CD4-positive, alpha-beta memory T cell (primary cell): ENCODE results near the gene RRAS2. TPM values are rescaled to one million over a fixed set of nuclear protein-coding genes. Genes with fewer than 3 reads are reported as not detected.

Source experiments
- CTCF ChIA-PET: fragments of 350-600 bp; sonication (Branson Sonifier 250); formaldehyde crosslinking; loops from one replicate; lab custom pipeline; 2021; ENCODE audit warnings: inconsistent platforms; ENCODE audit not compliant: partially characterized antibody; lab: Charles Lee
- POLR2A ChIA-PET: fragments of 350-600 bp; sonication (Branson Sonifier 250); formaldehyde crosslinking; loops from one replicate; lab custom pipeline; 2021; ENCODE audit not compliant: partially characterized antibody; lab: Charles Lee
- DNase-seq, 5 donors: peaks; one replicate each; pipeline versions ENCODE4 v3.0.0 to v3.0.0-alpha.2; 2020 to 2022; ENCODE audit warnings: mixed read lengths in 1 of 5
- H3K27ac ChIP-seq: one replicate; pipeline ENCODE4 v1.7.0; 2013; ENCODE audit warnings: low read depth, low read length
- H3K27me3 ChIP-seq: 2 replicates; pipeline ENCODE4 v1.7.0; 2013; ENCODE audit warnings: mild to moderate bottlenecking, low read length, moderate library complexity; ENCODE audit not compliant: insufficient read depth
- H3K36me3 ChIP-seq: 2 replicates; pipeline ENCODE4 v1.7.0; 2013; ENCODE audit warnings: mild to moderate bottlenecking, low read length, moderate library complexity; ENCODE audit not compliant: insufficient read depth
- H3K4me1 ChIP-seq: 2 replicates; pipeline ENCODE4 v1.7.0; 2013; ENCODE audit warnings: mild to moderate bottlenecking, low read length, moderate library complexity; ENCODE audit not compliant: insufficient read depth
- H3K4me3 ChIP-seq, 2 donors: one replicate each; pipeline ENCODE4 v1.7.0; 2013; ENCODE audit warnings: low read length in 2 of 2, mild to moderate bottlenecking in 1 of 2
- H3K9me3 ChIP-seq, 2 donors: one replicate each; pipeline ENCODE4 v1.7.0; 2013; ENCODE audit warnings: low read length in 2 of 2, control low read depth in 1 of 2; ENCODE audit not compliant: control insufficient read depth in 1 of 2
- H3K27ac Mint-ChIP-seq, 7 donors: one replicate each; pipeline ENCODE4 v1.8.0; 2020 to 2021; ENCODE audit warnings: mixed read lengths in 7 of 7, mild to moderate bottlenecking in 6 of 7, inconsistent platforms in 3 of 7, moderate library complexity in 3 of 7
- H3K27me3 Mint-ChIP-seq, 2 donors: one replicate each; pipeline ENCODE4 v1.8.0; 2020 to 2021; ENCODE audit warnings: mixed read lengths in 2 of 2
- H3K36me3 Mint-ChIP-seq, 2 donors: one replicate each; pipeline ENCODE4 v1.8.0; 2020 to 2021; ENCODE audit warnings: mixed read lengths in 2 of 2, inconsistent platforms in 1 of 2, mild to moderate bottlenecking in 1 of 2
- H3K4me1 Mint-ChIP-seq, 4 donors: one replicate each; pipeline ENCODE4 v1.8.0; 2020 to 2021; ENCODE audit warnings: mixed read lengths in 4 of 4, mild to moderate bottlenecking in 1 of 4
- H3K4me3 Mint-ChIP-seq, 8 donors: one replicate each; pipeline ENCODE4 v1.8.0; 2020 to 2021; ENCODE audit warnings: mixed read lengths in 8 of 8, mild to moderate bottlenecking in 7 of 8, moderate library complexity in 6 of 8, inconsistent platforms in 3 of 8
- H3K9me3 Mint-ChIP-seq, 8 donors: one replicate each; pipeline ENCODE4 v1.8.0; 2020 to 2021; ENCODE audit warnings: mixed read lengths in 8 of 8, mild to moderate bottlenecking in 5 of 8, inconsistent platforms in 3 of 8, moderate library complexity in 1 of 8
- intact Hi-C: fragments of 100-400 bp; cut with micrococcal nuclease; formaldehyde crosslinking; loops from one replicate; pipeline ENCODE4 v1.15.1; 2023
- polyA plus RNA-seq, 2 donors: library from polyadenylated mRNA; unstranded; fragments of 300-500 nt; fragmentation: Illumina TruSeq; gene quantifications; one replicate each; pipeline ENCODE4 v1.2.3, GENCODE V29; 2021
- total RNA-seq, 2 experiments: library from RNA; stranded (reverse); gene quantifications; one replicate each; pipeline ENCODE4 v1.2.3, GENCODE V29; 2021

Gene RRAS2
- total and polyA plus RNA-seq, 4 experiments from 2014 or later = 11.4 to 12.5 (median 11.6) TPM

DNA sequence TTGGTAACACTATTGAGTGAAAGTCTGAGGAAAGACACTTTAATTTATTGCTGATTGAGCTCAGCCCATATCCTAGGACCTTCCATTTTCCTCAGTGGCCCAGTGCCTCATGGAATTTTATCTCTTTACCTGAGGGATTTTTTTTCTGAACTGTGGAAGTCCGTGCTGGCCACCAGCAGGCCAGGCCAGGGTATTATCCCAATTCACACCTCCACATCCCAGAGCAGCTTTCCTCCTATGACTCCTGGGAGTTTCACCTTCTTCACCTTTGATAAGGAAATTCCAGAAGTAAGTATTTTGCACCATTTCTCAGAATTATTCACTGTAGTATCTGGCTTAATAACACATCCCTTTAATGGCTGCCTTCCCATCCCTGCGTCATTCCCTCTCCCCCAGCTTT is 13.0 kb upstream of the RRAS2 start:
- POLR2A ChIA-PET = no interaction called here
- H3K27ac Mint-ChIP-seq = no peak overlapping the region
- intact Hi-C loops = no loop called here

GRCh38 chr11:14371249-14371648 is 12.3 kb upstream of the RRAS2 start:
- POLR2A ChIA-PET = interaction anchor here (1.0 kb wide), 1 partner anchor 16 kb away, joined by 3 read pairs; no protein-coding TSS in a partner anchor
- no peak for DNase-seq
- intact Hi-C loops = no loop called here
- no peak overlapping the region for H3K4me3 ChIP-seq
- H3K27ac ChIP-seq = no peak overlapping the region
- no peaks in the 10 kb centered on the region for H3K4me1 ChIP-seq
- Mint-ChIP-seq H3K4me1 (peaks cover 0 to 3% (median under 1%) of the 10 kb centered on the region in 4 donors), H3K27me3 (no peaks in the 10 kb centered on the region), H3K36me3 (peaks cover 0 to 5% of the 10 kb centered on the region in 2 donors), H3K27ac (no peak overlapping the region), H3K4me3 (no peak overlapping the region), H3K9me3 (no peaks in the 10 kb centered on the region)
- no peaks in the 10 kb centered on the region for H3K9me3 ChIP-seq
- H3K27me3 ChIP-seq = no peaks in the 10 kb centered on the region
- CTCF ChIA-PET = no interaction called here
- no peaks in the 10 kb centered on the region for H3K36me3 ChIP-seq

More for the DNA sequence above, 13.0 kb upstream of the RRAS2 start:
- H3K27me3 Mint-ChIP-seq = no peaks in the 10 kb centered on the region
- no peaks in the 10 kb centered on the region for H3K4me1 ChIP-seq
- no peaks in the 10 kb centered on the region for H3K9me3 Mint-ChIP-seq
- H3K36me3 Mint-ChIP-seq = peaks cover 0 to 5% of the 10 kb centered on the region in 2 donors
- DNase-seq = no peak
- H3K36me3 ChIP-seq = no peaks in the 10 kb centered on the region
- H3K4me1 Mint-ChIP-seq = peaks cover 0 to 3% (median under 1%) of the 10 kb centered on the region in 4 donors
- H3K4me3 ChIP-seq = no peak overlapping the region
- no peak overlapping the region for H3K4me3 Mint-ChIP-seq
- no peaks in the 10 kb centered on the region for H3K27me3 ChIP-seq
- H3K9me3 ChIP-seq = no peaks in the 10 kb centered on the region
- no peak overlapping the region for H3K27ac ChIP-seq
- CTCF ChIA-PET = no interaction called here

DNA sequence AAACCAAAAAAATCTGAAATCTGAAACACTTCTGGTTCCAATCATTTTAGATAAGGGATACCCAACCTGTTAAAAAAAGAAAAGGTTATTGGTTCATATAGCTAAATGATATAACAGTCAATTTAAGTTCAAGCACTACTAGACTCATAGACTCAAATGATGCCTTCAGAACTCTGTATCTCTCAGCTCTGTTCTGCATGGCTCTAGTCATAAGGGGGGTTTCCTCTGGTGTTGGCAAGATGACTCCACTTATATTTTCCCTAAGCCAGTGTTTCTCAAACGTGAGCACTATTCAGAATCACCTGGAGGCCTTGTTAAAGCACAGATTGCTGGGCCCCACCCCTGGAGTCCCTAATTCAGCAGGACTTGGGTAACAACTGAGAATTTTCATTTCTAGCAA is 11.5 kb upstream of the RRAS2 start:
- intact Hi-C loops = no loop called here
- no peaks in the 10 kb centered on the region for H3K9me3 Mint-ChIP-seq

DNA sequence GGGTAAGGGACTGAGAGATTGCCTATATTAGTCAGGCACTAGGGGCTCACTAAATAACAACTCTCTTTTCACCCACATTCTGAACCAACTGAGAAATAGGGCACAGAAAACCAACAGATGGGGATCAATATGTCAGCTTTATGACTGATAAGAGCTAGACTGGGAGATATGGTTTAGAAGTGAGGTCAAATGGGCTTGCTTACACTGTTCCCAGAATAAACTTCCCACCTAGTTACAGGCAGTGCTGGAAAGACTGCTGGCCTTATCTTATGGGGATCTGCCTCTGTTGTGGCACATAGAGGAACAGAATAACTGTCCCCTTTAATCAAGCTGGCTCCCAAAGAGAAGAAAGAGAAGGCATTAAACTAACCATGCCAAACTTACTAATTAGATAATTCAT is 10.6 kb upstream of the RRAS2 start:
- H3K4me1 Mint-ChIP-seq = peaks cover 0 to 3% (median under 1%) of the 10 kb centered on the region in 4 donors
- DNase-seq = no peak
- no peaks in the 10 kb centered on the region for H3K27me3 Mint-ChIP-seq
- H3K4me3 Mint-ChIP-seq = no peak overlapping the region
- Histone ChIP-seq H3K36me3 (no peaks in the 10 kb centered on the region), H3K4me3 (no peak overlapping the region), H3K27ac (no peak overlapping the region), H3K27me3 (no peaks in the 10 kb centered on the region), H3K9me3 (no peaks in the 10 kb centered on the region), H3K4me1 (no peaks in the 10 kb centered on the region)
- no peaks in the 10 kb centered on the region for H3K9me3 Mint-ChIP-seq
- H3K36me3 Mint-ChIP-seq = peaks cover 0 to 5% of the 10 kb centered on the region in 2 donors
- POLR2A ChIA-PET = no interaction called here
- intact Hi-C loops = no loop called here
- CTCF ChIA-PET = interaction anchor here (1.1 kb wide), 1 partner anchor 85 kb away, joined by 5 read pairs; no protein-coding TSS in a partner anchor
- no peak overlapping the region for H3K27ac Mint-ChIP-seq

More for the DNA sequence above, 11.5 kb upstream of the RRAS2 start:
- peaks cover 0 to 3% (median under 1%) of the 10 kb centered on the region in 4 donors for H3K4me1 Mint-ChIP-seq
- no peak overlapping the region for H3K27ac Mint-ChIP-seq
- POLR2A ChIA-PET = interaction anchor here (1.0 kb wide), 1 partner anchor 17 kb away, joined by 3 read pairs; no protein-coding TSS in a partner anchor
- peaks cover 0 to 5% of the 10 kb centered on the region in 2 donors for H3K36me3 Mint-ChIP-seq
- no peak overlapping the region for H3K27ac ChIP-seq
- H3K4me3 Mint-ChIP-seq = no peak overlapping the region
- no peaks in the 10 kb centered on the region for H3K27me3 ChIP-seq
- CTCF ChIA-PET = no interaction called here
- no peak for DNase-seq
- no peaks in the 10 kb centered on the region for H3K9me3 ChIP-seq
- no peak overlapping the region for H3K4me3 ChIP-seq
- H3K4me1 ChIP-seq = no peaks in the 10 kb centered on the region
- H3K27me3 Mint-ChIP-seq = no peaks in the 10 kb centered on the region
- H3K36me3 ChIP-seq = no peaks in the 10 kb centered on the region

GRCh38 chr11:14366936-14367335 is 8.0 kb upstream of the RRAS2 start:
- no peaks in the 10 kb centered on the region for H3K36me3 Mint-ChIP-seq
- intact Hi-C loops = no loop called here
- H3K4me3 ChIP-seq = no peak overlapping the region
- peak overlapping the region in 1 of 7 donors; percentile 17 for H3K27ac Mint-ChIP-seq
- no peaks in the 10 kb centered on the region for H3K27me3 Mint-ChIP-seq
- no peak overlapping the region for H3K4me3 Mint-ChIP-seq
- no peaks in the 10 kb centered on the region for H3K9me3 ChIP-seq
- H3K36me3 ChIP-seq = no peaks in the 10 kb centered on the region
- no peak for DNase-seq
- H3K27ac ChIP-seq = no peak overlapping the region
- peaks cover 0 to 3% (median 0%) of the 10 kb centered on the region in 4 donors for H3K4me1 Mint-ChIP-seq
- POLR2A ChIA-PET = no interaction called here
- H3K9me3 Mint-ChIP-seq = no peaks in the 10 kb centered on the region
- H3K27me3 ChIP-seq = no peaks in the 10 kb centered on the region
- CTCF ChIA-PET = no interaction called here
- H3K4me1 ChIP-seq = no peaks in the 10 kb centered on the region

- H3K4me3 Mint-ChIP-seq = no peak overlapping the region
- Histone ChIP-seq H3K9me3 (no peaks in the 10 kb centered on the region), H3K27ac (no peak overlapping the region), H3K4me3 (no peak overlapping the region), H3K36me3 (no peaks in the 10 kb centered on the region), H3K27me3 (no peaks in the 10 kb centered on the region), H3K4me1 (peaks cover 3% of the 10 kb centered on the region)
- DNase-seq = no peak
- CTCF ChIA-PET = no interaction called here
- no peak overlapping the region for H3K27ac Mint-ChIP-seq
- POLR2A ChIA-PET = interaction anchor here (1.1 kb wide), 1 partner anchor 17 kb away, joined by 3 read pairs; no protein-coding TSS in a partner anchor
- intact Hi-C loops = no loop called here
- H3K9me3 Mint-ChIP-seq = no peaks in the 10 kb centered on the region
- no peaks in the 10 kb centered on the region for H3K27me3 Mint-ChIP-seq
- no peaks in the 10 kb centered on the region for H3K36me3 Mint-ChIP-seq
- H3K4me1 Mint-ChIP-seq = peaks cover 2 to 6% (median 3%) of the 10 kb centered on the region in 4 donors
These were observed 5.3 kb upstream of the RRAS2 start for GRCh38 chr11:14364322-14364721.

DNA sequence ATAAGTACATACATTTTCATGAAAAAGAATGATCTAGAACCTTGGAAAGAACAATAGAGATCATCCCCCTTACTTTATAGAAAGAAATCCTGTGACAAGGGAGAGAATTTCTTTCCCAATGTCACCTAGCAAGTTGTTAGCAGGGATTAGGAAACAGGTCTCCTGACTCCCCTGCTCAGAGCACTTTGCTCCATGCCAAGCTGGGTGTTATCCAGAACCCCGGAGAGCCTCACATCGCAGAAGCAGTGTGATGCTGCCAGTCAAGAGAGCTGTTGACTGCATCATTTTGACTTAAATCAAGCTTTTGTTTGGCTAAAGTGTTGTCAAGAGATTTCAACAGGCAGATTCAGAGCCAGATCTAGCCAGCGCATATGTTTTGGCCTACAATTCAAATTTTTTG is 3.6 kb upstream of the RRAS2 start:
- Mint-ChIP-seq H3K4me1 (peaks cover 8 to 13% (median 10%) of the 10 kb centered on the region in 4 donors), H3K9me3 (no peaks in the 10 kb centered on the region), H3K27me3 (no peaks in the 10 kb centered on the region), H3K36me3 (peaks cover 0 to 4% of the 10 kb centered on the region in 2 donors), H3K27ac (no peak overlapping the region), H3K4me3 (no peak overlapping the region)
- no peaks in the 10 kb centered on the region for H3K36me3 ChIP-seq
- POLR2A ChIA-PET = interaction anchor here (1.2 kb wide), 1 partner anchor 19 kb away, joined by 3 read pairs; no protein-coding TSS in a partner anchor
- CTCF ChIA-PET = interaction anchor here (1.1 to 1.8 kb wide), 2 partner anchors 17 to 92 kb away, joined by 3 to 4 read pairs; no protein-coding TSS in a partner anchor
- H3K4me1 ChIP-seq = peaks cover 9% of the 10 kb centered on the region
- DNase-seq = no peak
- no peaks in the 10 kb centered on the region for H3K9me3 ChIP-seq
- no peaks in the 10 kb centered on the region for H3K27me3 ChIP-seq
- intact Hi-C loops = no loop called here
- no peak overlapping the region for H3K27ac ChIP-seq
- no peak overlapping the region for H3K4me3 ChIP-seq
